H1 (cell line): ENCODE results near the gene TMCC1. TPM values are rescaled to one million over a fixed set of nuclear protein-coding genes. Genes with fewer than 3 reads are reported as not detected.

Source experiments
- GABPA ChIP-seq: IDR thresholded peaks from 2 replicates; pipeline ENCODE4 v1.6.1; 2011; ENCODE audit warnings: mild to moderate bottlenecking, low read length, moderate library complexity, borderline replicate concordance; ENCODE audit not compliant: insufficient read depth
- polyA plus RNA-seq, 7 experiments: library from polyadenylated mRNA; depleted of rRNA in 3 of 7; stranded (reverse) in 5 of 7; unstranded in 2 of 7; fragments of >200 nt in 5 of 7; fragments of 200-250 nt in 2 of 7; gene quantifications; 1 replicate in 5 of 7; 2 replicates in 1 of 7; 4 replicates in 1 of 7; pipeline versions ENCODE4 v1.2.1 to v1.2.3, GENCODE V29; 2011 to 2013; ENCODE audit warnings: missing spikeins in 2 of 7, mixed read lengths in 2 of 7
- total RNA-seq: library from RNA; stranded (reverse); fragmentation: NEBNext Ultra II Directional; extraction: Animal tissue kit (Norgen Biotek cat#: 25700); gene quantifications from 2 replicates; pipeline ENCODE4 v1.2.1, GENCODE V29; 2021
- TF ChIP-seq, protein P1 (sequence below): fragments of 300-600 bp; sonication (generic); IDR thresholded peaks from 2 replicates; pipeline ENCODE4 v1.7.1; 2012; ENCODE audit warnings: low read length, moderate library complexity, mild to moderate bottlenecking, inconsistent platforms; ENCODE audit not compliant: insufficient replicate concordance

Gene TMCC1
- total and polyA plus RNA-seq, 2 of the 8 experiments (the other 6 are each of a cell fraction or from before 2014, with no cell fraction given) = 10.4 to 27.1 TPM

DNA sequence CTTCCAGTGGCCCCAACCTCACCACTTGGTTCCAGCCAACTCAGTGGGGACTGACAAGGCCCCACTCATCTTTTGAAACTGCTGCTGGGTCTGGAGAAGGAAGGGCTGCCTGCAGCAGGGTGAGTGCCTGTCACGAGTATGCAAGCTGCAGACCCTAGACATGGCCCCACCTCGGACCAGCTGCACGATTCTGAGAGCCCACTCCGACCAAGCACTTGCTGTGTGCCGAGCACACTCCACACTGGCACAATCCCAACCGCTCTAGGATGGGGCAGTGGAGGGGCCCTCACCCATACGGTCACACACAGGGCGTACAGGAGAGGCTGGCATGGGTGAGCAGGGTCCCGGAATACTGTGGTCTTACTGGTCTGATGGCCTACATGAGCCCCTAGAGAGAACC, 279.1 kb downstream of the TMCC1 start (continued):
- TF ChIP-seq, protein P1, sequence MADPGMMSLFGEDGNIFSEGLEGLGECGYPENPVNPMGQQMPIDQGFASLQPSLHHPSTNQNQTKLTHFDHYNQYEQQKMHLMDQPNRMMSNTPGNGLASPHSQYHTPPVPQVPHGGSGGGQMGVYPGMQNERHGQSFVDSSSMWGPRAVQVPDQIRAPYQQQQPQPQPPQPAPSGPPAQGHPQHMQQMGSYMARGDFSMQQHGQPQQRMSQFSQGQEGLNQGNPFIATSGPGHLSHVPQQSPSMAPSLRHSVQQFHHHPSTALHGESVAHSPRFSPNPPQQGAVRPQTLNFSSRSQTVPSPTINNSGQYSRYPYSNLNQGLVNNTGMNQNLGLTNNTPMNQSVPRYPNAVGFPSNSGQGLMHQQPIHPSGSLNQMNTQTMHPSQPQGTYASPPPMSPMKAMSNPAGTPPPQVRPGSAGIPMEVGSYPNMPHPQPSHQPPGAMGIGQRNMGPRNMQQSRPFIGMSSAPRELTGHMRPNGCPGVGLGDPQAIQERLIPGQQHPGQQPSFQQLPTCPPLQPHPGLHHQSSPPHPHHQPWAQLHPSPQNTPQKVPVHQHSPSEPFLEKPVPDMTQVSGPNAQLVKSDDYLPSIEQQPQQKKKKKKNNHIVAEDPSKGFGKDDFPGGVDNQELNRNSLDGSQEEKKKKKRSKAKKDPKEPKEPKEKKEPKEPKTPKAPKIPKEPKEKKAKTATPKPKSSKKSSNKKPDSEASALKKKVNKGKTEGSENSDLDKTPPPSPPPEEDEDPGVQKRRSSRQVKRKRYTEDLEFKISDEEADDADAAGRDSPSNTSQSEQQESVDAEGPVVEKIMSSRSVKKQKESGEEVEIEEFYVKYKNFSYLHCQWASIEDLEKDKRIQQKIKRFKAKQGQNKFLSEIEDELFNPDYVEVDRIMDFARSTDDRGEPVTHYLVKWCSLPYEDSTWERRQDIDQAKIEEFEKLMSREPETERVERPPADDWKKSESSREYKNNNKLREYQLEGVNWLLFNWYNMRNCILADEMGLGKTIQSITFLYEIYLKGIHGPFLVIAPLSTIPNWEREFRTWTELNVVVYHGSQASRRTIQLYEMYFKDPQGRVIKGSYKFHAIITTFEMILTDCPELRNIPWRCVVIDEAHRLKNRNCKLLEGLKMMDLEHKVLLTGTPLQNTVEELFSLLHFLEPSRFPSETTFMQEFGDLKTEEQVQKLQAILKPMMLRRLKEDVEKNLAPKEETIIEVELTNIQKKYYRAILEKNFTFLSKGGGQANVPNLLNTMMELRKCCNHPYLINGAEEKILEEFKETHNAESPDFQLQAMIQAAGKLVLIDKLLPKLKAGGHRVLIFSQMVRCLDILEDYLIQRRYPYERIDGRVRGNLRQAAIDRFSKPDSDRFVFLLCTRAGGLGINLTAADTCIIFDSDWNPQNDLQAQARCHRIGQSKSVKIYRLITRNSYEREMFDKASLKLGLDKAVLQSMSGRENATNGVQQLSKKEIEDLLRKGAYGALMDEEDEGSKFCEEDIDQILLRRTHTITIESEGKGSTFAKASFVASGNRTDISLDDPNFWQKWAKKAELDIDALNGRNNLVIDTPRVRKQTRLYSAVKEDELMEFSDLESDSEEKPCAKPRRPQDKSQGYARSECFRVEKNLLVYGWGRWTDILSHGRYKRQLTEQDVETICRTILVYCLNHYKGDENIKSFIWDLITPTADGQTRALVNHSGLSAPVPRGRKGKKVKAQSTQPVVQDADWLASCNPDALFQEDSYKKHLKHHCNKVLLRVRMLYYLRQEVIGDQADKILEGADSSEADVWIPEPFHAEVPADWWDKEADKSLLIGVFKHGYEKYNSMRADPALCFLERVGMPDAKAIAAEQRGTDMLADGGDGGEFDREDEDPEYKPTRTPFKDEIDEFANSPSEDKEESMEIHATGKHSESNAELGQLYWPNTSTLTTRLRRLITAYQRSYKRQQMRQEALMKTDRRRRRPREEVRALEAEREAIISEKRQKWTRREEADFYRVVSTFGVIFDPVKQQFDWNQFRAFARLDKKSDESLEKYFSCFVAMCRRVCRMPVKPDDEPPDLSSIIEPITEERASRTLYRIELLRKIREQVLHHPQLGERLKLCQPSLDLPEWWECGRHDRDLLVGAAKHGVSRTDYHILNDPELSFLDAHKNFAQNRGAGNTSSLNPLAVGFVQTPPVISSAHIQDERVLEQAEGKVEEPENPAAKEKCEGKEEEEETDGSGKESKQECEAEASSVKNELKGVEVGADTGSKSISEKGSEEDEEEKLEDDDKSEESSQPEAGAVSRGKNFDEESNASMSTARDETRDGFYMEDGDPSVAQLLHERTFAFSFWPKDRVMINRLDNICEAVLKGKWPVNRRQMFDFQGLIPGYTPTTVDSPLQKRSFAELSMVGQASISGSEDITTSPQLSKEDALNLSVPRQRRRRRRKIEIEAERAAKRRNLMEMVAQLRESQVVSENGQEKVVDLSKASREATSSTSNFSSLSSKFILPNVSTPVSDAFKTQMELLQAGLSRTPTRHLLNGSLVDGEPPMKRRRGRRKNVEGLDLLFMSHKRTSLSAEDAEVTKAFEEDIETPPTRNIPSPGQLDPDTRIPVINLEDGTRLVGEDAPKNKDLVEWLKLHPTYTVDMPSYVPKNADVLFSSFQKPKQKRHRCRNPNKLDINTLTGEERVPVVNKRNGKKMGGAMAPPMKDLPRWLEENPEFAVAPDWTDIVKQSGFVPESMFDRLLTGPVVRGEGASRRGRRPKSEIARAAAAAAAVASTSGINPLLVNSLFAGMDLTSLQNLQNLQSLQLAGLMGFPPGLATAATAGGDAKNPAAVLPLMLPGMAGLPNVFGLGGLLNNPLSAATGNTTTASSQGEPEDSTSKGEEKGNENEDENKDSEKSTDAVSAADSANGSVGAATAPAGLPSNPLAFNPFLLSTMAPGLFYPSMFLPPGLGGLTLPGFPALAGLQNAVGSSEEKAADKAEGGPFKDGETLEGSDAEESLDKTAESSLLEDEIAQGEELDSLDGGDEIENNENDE = no peak
- TF ChIP-seq GABPA = no peak
